DMS79 treated with DMSO at 0.1 percent for 48 hours (cell line): ENCODE results near the gene CYP46A1.
"Not testable (repeated sequence)": the region's sequence is repeated elsewhere in the genome, so short reads cannot be mapped to it uniquely, and the experiment has no call there.

Experiments
- DNase-seq: peaks from one replicate; lab custom pipeline; 2025; lab: John Stamatoyannopoulos, UW

The CYP46A1 gene

GRCh38 chr14:99657645-99658155 is 26.4 kb upstream of the CYP46A1 start:
- DNase-seq, result no peak

DNA sequence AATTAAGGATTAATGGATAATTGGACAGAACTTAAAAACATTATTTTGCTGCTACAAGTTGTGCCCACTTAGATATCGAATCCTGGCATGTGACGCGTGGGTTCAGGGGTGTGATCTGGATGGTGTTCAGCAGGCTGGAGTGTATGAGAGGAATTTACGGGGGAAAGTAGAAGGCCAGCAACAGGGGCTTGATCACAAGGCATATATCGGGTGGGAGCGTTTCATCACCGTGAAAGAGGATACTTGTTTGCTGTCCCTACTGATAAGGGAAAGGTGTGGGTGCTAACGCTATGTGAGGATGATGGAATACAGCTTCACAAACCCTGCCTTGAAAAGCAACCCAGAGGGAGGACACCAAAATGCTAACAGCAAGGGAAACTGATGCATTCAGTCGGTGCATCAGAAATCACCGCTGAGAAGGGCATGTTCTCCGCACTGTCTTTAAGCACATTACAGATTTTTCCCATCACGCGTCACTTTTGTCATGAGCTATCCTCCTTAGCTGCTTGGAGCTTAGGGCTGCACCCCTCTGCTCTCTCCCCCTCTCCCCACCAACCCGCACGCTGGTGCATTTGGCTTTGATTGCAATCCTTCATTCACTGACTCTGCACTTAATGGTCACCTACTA is 25.8 kb upstream of the CYP46A1 start:
- no peak for DNase-seq

GRCh38 chr14:99659333-99659741 is 24.8 kb upstream of the CYP46A1 start:
- DNase-seq, result peak; percentile 36

GRCh38 chr14:99660006-99660566 is 24.0 kb upstream of the CYP46A1 start:
- DNase-seq, result peak; percentile 41

DNA sequence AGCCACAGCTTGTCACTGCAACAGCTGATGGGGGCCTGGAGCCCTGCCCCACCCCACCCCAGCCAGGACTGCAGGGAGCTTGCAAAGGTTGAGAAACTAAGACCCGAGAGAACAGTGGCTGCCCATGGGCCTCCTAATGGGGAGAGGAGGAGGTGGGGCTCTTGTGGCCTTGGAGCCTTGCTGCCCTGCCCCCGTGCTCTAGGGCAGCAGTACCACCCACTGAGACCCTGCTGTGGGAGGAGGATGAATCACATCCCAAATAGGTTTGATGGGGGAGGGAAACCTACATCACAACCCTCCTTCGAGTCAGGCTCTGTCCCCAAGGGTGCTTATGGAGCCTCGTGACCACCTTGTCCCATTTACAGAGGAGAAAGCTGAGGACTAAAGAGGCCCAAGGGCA is 23.3 kb upstream of the CYP46A1 start:
- no peak for DNase-seq

DNA sequence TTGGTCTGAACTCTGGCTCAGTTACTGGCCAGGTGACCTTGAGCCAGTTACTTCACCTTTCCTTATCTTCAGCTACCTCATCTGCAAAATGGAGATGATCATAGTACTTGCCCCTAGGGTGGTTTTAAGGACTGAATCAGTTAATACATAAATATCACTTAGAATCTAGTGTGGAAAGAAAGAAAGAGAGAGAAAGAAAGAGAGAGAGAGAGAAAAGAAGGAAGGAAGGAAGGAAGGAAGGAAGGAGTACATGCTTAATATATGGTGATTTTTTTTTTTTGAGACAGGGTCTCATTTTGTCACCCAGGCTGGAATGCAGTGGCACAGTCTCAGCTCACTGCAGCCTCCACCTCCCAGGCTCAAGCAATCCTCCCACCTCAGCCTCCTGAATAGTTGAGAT is 22.9 kb upstream of the CYP46A1 start:
- not testable (repeated sequence) for DNase-seq

DNA sequence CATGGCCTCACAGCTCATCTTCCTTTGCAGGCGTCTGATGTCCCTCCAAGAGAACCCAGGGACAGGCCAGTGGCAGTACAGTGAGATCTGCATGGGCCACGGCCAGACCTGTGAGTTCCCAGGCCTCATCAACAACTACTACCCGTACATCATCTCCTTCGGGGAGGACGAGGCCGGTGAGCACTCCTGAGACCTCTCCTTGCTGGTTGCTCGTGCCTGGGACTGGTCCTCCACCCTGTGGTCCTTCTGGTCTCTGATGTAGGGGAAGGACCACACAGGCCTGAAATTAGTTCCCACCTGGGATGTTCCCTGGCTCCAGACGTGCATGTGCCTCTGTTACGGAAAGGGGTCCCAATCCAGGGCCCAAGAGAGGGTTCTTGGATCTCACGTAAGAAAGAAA is 21.3 kb upstream of the CYP46A1 start:
- no peak for DNase-seq

- DNase-seq, result peak; percentile 73
These were observed 20.6 kb upstream of the CYP46A1 start for GRCh38 chr14:99663386-99664057.

DNA sequence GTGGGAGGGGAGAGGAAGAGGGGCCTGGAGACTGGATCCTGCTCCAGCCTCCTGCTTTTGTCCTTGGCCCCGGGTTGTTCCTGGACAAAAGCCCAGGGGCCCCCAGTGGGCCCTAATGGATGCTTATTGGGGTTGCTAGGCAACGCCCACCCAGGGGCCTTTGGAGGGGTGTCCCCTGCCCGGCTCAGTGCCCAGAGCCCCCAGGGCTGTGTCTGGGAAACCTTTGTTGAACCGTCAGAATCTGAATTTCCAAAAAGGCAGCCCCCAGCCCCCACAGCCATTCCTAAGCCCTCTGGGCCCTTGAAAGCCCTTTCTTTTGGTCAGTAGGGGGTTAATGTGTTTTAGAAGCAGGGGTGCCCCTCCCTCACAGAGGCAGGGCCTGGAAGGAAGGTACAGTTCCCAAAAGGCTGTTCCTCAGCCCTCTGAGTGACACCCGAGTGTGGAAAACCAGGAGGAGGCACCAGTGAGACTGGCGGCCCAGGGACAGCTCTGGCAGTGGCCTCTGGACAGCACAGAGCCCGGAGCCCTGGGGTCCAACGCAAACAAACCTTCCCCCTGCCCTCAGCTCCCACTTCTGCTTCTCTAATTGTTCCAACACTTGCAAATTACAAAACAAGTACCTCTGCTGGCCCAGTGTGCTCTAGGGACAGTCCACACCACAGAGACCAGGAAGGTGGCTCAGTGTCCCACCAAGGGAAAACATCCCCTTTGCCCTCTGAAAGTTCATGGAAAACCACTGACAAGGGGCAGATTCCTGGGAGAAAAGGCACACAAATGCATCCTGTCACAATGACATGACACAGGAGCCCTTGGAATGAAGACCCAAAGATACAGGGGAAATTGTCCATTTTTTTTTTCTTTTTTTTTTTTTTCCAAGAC is 19.8 kb upstream of the CYP46A1 start:
- peak; percentile 62 for DNase-seq

DNA sequence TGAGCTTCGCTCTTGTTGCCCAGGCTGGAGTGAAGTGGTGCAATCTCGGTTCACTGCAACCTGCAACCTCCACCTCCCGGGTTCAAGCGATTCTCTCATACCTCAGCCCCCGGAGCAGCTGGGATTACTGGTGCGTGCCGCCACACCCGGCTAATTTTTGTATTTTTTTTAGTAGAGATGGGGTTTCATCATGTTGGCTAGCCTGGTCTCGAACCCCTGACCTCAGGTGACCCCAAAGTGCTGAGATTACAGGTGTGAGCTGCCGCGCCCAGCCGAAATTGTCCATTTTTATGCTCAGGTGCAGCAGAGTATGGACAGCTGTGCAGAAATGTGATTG is 19.2 kb upstream of the CYP46A1 start:
- peak; percentile 50 for DNase-seq

GRCh38 chr14:99666533-99666932 is 17.6 kb upstream of the CYP46A1 start:
- no peak for DNase-seq

DNA sequence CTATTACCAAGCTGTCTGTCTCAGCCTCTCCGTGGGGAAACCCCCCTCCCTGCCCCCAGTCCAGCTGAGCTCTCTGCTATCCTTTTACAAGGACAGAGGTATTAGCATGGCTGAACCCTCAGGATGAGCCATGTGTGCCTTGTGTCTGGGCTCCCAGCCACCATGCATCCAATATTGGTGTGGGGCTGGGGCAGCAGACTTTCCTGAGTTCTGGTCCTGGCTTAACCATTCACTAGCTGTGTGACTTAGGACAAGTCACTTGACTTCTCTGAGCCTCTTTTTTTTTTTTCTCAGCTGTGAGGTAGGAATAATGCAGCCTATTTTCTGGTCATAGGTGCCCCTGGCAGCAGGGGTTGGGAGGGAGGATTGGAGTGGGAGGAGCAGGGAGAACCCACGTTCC is 17.1 kb upstream of the CYP46A1 start:
- no peak for DNase-seq

- DNase-seq, result no peak
These were observed 16.3 kb upstream of the CYP46A1 start for GRCh38 chr14:99667821-99668220.

DNA sequence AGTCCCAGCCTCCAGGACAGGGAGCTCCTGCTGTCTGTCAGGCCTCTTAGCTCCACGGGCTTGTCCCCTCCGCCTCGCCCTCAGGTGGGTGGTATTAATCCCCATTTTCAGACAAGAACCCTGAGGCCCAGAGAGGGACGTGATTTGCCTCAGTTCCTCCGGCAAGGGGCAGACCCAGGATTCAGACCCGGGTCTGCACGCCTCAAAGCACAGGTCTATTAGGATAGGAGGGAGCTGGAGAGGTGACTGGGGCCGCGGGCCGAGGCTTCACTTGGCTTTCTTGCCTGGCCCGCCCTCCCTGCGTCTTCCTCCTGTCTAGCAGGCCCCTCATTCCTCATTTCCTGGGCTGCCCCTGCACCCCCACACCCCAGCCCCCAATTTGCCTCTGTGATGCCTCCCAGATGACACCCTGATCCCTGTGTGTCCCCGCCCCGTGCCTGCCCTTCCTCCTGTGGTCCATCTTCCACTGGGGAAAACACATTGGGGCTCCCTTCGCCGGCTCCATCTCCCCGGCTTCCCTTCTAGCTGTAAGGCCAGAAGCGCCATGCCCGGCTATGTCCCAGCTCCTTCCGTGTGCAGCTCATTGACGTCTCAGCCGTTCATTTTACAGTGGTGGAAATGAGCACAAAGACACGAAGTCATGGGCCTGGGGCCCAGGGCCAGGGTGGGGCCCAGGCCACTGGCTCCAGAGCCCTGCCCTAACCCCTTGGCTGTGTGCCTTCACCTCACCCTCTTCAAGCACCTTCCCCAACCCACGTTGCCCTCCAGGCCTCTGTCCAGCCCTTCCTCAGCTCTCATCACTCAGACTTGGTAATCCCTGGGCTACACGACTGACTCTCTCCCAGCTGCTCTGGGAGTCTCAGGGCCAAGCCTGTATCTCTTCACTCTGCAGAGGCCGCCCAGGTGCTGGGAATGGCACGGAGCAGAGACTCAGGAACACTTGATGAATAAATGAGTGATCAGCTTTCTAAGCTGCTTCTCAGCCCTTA is 15.5 kb upstream of the CYP46A1 start:
- no peak for DNase-seq

GRCh38 chr14:99670361-99671234 is 13.5 kb upstream of the CYP46A1 start:
- DNase-seq, result no peak

DNA sequence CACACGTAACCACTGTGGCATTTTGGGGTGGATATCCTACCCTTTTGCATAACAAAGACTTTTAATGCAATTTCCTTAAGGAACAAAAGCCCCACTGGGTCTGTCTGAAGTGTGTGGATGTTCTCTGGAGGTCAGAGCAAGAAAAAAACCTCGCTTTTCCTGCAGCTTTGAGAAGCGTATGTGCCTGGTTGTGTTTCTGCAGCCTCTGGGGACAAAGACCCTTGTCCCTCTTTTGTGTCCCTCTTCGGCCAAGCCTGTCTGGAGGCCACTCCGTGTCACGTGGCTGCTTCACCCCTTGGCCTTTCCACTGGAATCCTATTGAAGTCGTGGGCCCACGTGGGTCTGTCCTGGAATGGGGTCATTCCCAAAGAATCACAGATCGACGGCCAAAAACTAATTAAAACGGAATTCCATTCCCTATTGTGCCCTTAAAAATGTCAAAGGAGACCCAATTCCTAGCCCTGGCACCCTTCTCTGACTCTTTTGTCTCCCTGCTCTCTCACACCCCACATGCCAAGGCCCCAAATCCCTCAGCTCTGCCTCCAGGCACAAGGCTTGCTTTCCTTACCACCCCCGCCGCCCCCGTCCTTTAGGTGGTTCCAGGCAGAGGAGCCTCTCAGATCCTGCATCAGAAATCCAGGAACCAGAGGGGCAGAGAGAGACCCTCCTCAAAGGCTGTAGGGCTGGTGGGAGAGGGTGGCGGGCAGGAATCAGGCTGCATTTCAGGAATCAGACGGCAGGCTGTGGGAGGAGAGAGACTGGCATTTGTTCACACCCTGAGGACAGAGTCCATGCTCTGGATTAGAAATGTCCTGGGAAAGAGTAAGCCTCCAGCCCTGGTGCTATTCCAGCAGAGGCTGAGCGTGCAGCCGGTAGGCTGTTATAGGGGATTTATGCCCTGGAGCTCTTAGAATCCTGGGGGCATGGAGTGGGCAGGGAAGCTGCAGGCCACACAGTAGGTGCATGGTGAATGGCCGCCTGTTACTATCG is 12.6 kb upstream of the CYP46A1 start:
- no peak for DNase-seq

GRCh38 chr14:99672506-99673304 is 11.4 kb upstream of the CYP46A1 start:
- DNase-seq, result no peak
